GM19240 (cell line): ENCODE results near the gene ECSCR.

ENCODE experiments used
- DNase-seq: peaks from one replicate; pipeline ENCODE4 v3.0.0; 2011; ENCODE audit warnings: low spot score; ENCODE audit not compliant: insufficient read length

The ECSCR gene

GRCh38 chr5:139474890-139475791 lies 12.6 kb upstream of the ECSCR start:
- no peak for DNase-seq

GRCh38 chr5:139473565-139473964 lies 11.0 kb upstream of the ECSCR start:
- no peak for DNase-seq

- no peak for DNase-seq
Observed at GRCh38 chr5:139473105-139473504, 10.6 kb upstream of the ECSCR start.

GRCh38 chr5:139472386-139473030 lies 10.0 kb upstream of the ECSCR start:
- no peak for DNase-seq

GRCh38 chr5:139470821-139471300 lies 8.3 kb upstream of the ECSCR start, which contains the start of gene SMIM33:
SMIM33 (plus strand) TSS chr5:139471004; CDS start chr5:139471122, 118 bp downstream.
- no peak for DNase-seq

- no peak for DNase-seq
Observed at GRCh38 chr5:139468421-139468931, 5.9 kb upstream of the ECSCR start.

GRCh38 chr5:139461698-139462097 lies 845 bp downstream of the ECSCR start:
- no peak for DNase-seq

- no peak for DNase-seq
Observed at GRCh38 chr5:139461176-139461575, 1.4 kb downstream of the ECSCR start.

- no peak for DNase-seq
Observed at GRCh38 chr5:139460455-139460854, 2.1 kb downstream of the ECSCR start.

GRCh38 chr5:139459451-139459934 lies 3.0 kb downstream of the ECSCR start:
- no peak for DNase-seq

GRCh38 chr5:139458580-139459407 lies 3.7 kb downstream of the ECSCR start:
- DNase-seq, result no peak

- DNase-seq, result no peak
Observed at GRCh38 chr5:139457653-139458306, 4.8 kb downstream of the ECSCR start.

GRCh38 chr5:139457241-139457640 lies 5.3 kb downstream of the ECSCR start:
- no peak for DNase-seq

- DNase-seq, result no peak
Observed at GRCh38 chr5:139456776-139457175, 5.8 kb downstream of the ECSCR start.

GRCh38 chr5:139454568-139455290 lies 7.8 kb downstream of the ECSCR start:
- no peak for DNase-seq

- no peak for DNase-seq
Observed at GRCh38 chr5:139453683-139454567, 8.6 kb downstream of the ECSCR start.

- DNase-seq, result no peak
Observed at GRCh38 chr5:139451878-139452660, 10.5 kb downstream of the ECSCR start.

GRCh38 chr5:139451176-139451575 lies 11.4 kb downstream of the ECSCR start:
- DNase-seq, result no peak
